Upper lobe of left lung (tissue), 6 donors: ENCODE data around the gene DMD. TPM values are rescaled to one million over a fixed set of nuclear protein-coding genes. Genes with fewer than 3 reads are reported as not detected.

Experiments
- ATAC-seq, 2 donors: fragments of 200-7000 bp; cut with Tn5 transposase; one replicate each; pipeline ENCODE4 v1.9.1; 2022; ENCODE audit warnings: mild to moderate bottlenecking in 2 of 2, moderate library complexity in 2 of 2; ENCODE audit not compliant: low FRiP score in 2 of 2
- DNase-seq, 2 donors: peaks; one replicate each; pipeline ENCODE4 v3.0.0-alpha.2; 2019 to 2020
- H3K27ac ChIP-seq, 4 donors: fragments of 200-600 bp; sonication (generic); one replicate each; pipeline ENCODE4 v1.5.1; 2016 to 2019
- H3K27me3 ChIP-seq, 4 donors: fragments of 200-600 bp; sonication (generic); one replicate each; pipeline ENCODE4 v1.5.1; 2017 to 2019
- H3K36me3 ChIP-seq, 4 donors: fragments of 200-600 bp; sonication (generic); one replicate each; pipeline ENCODE4 v1.5.1; 2016 to 2019
- H3K4me1 ChIP-seq, 4 donors: fragments of 200-600 bp; sonication (generic); one replicate each; pipeline ENCODE4 v1.5.1; 2018 to 2019
- H3K4me3 ChIP-seq, 4 donors: fragments of 200-600 bp; sonication (generic); one replicate each; pipeline ENCODE4 v1.5.1; 2017 to 2019; ENCODE audit warnings: mild to moderate bottlenecking in 2 of 4, moderate library complexity in 1 of 4
- H3K9me3 ChIP-seq, 4 donors: fragments of 200-600 bp; sonication (generic); one replicate each; pipeline ENCODE4 v1.5.1; 2018 to 2019
- CTCF ChIP-seq, 6 experiments: fragments of 450-650 bp in 4 of 6; fragments of 200-600 bp in 2 of 6; sonication (generic) in 2 of 6; IDR thresholded peaks; one replicate each; pipeline ENCODE4 v1.5.1; 2016 to 2019; ENCODE audit warnings: antibody characterized with exemption in 6 of 6
- EP300 ChIP-seq, 4 donors: sonication (generic); formaldehyde crosslinking; IDR thresholded peaks; one replicate each; pipeline ENCODE4 v1.5.1; 2017; ENCODE audit warnings: antibody characterized with exemption in 4 of 4, control low read depth in 2 of 4
- POLR2A ChIP-seq, 4 donors: fragments of 450-650 bp; IDR thresholded peaks; one replicate each; pipeline ENCODE4 v1.5.1; 2016 to 2017; ENCODE audit warnings: antibody characterized with exemption in 4 of 4, mild to moderate bottlenecking in 2 of 4
- POLR2AphosphoS5 ChIP-seq, 2 donors: sonication (generic); formaldehyde crosslinking; IDR thresholded peaks; one replicate each; pipeline ENCODE4 v1.5.1; 2017; ENCODE audit warnings: antibody characterized with exemption in 2 of 2
- WGBS, 2 donors: methylation state at CpG; one replicate each; pipeline ENCODE4 v1.1.5; 2017 to 2018; 5-methylcytosine and 5-hydroxymethylcytosine counted together
- total RNA-seq, 6 donors: library from RNA; depleted of rRNA in 4 of 6; stranded (reverse); fragments of >200 nt in 4 of 6; gene quantifications; one replicate each; pipeline versions ENCODE4 v1.1.0 to v1.2.1, GENCODE V29; 2016 to 2021
- donor health status: DM: no; HTN: no; CAD: no; lungs with moderate emphysema.
- donor health status: DM: no; HTN: yes; CAD: no; lungs with severe emphysema.

DMD gene
- total RNA-seq, 6 donors from 2014 or later, result 12.5 to 37.0 (median 24.0) TPM

GRCh38 chrX:32774966-32775365, 436.4 kb downstream of the DMD start:
- H3K4me3 ChIP-seq, result no peak overlapping the region

GRCh38 chrX:32749070-32749469, 462.3 kb downstream of the DMD start:
- Histone ChIP-seq H3K4me1 (no peaks in the 10 kb centered on the region), H3K27me3 (no peaks in the 10 kb centered on the region), H3K9me3 (no peaks in the 10 kb centered on the region), H3K4me3 (no peak overlapping the region), H3K27ac (no peak overlapping the region), H3K36me3 (no peaks in the 10 kb centered on the region)
- no peak for DNase-seq
- 23 to 45% methylated on average over 1 of the region's 1 CpG for WGBS, 2 donors
- no peak for ATAC-seq
- no peak for TF ChIP-seq POLR2AphosphoS5 (IDR thresholded peaks at IDR 0.05)
- TF ChIP-seq CTCF (IDR thresholded peaks at IDR 0.05), result no peak
- no peak for TF ChIP-seq EP300 (IDR thresholded peaks at IDR 0.05)
- no peak for TF ChIP-seq POLR2A (IDR thresholded peaks at IDR 0.05)

More at GRCh38 chrX:32774966-32775365, 436.4 kb downstream of the DMD start:
- no peaks in the 10 kb centered on the region for H3K4me1 ChIP-seq
- TF ChIP-seq POLR2AphosphoS5 (IDR thresholded peaks at IDR 0.05), result no peak
- TF ChIP-seq CTCF (IDR thresholded peaks at IDR 0.05), result no peak
- no peak for TF ChIP-seq POLR2A (IDR thresholded peaks at IDR 0.05)
- TF ChIP-seq EP300 (IDR thresholded peaks at IDR 0.05), result no peak
- no peak for ATAC-seq
- H3K27ac ChIP-seq, result no peak overlapping the region
- no peaks in the 10 kb centered on the region for H3K9me3 ChIP-seq
- no peaks in the 10 kb centered on the region for H3K27me3 ChIP-seq
- no peak for DNase-seq
- H3K36me3 ChIP-seq, result no peaks in the 10 kb centered on the region
- 81 to 87% methylated on average over 2 to 3 of the region's 3 CpGs for WGBS, 2 donors

GRCh38 chrX:32745323-32745722, 466.0 kb downstream of the DMD start:
- DNase-seq, result no peak
- no peak overlapping the region for H3K27ac ChIP-seq
- no peak overlapping the region for H3K4me3 ChIP-seq
- H3K4me1 ChIP-seq, result no peaks in the 10 kb centered on the region
- no peaks in the 10 kb centered on the region for H3K9me3 ChIP-seq
- 45 to 55% methylated on average over 2 of the region's 2 CpGs for WGBS, 2 donors
- H3K27me3 ChIP-seq, result no peaks in the 10 kb centered on the region
- TF ChIP-seq EP300 (IDR thresholded peaks at IDR 0.05) (no peak), POLR2AphosphoS5 (IDR thresholded peaks at IDR 0.05) (no peak), POLR2A (IDR thresholded peaks at IDR 0.05) (no peak), CTCF (IDR thresholded peaks at IDR 0.05) (no peak)
- ATAC-seq, result no peak
- H3K36me3 ChIP-seq, result no peaks in the 10 kb centered on the region

- 69 to 88% methylated on average over 1 of the region's 1 CpG for WGBS, 2 donors
These were observed 466.4 kb downstream of the DMD start for GRCh38 chrX:32744921-32745320.

More at GRCh38 chrX:32744921-32745320, 466.4 kb downstream of the DMD start:
- DNase-seq (no peak), ATAC-seq (no peak)
- no peak overlapping the region for H3K4me3 ChIP-seq
- no peaks in the 10 kb centered on the region for H3K9me3 ChIP-seq
- TF ChIP-seq POLR2AphosphoS5 (IDR thresholded peaks at IDR 0.05), result no peak
- no peak for TF ChIP-seq POLR2A (IDR thresholded peaks at IDR 0.05)
- no peak for TF ChIP-seq EP300 (IDR thresholded peaks at IDR 0.05)
- no peak for TF ChIP-seq CTCF (IDR thresholded peaks at IDR 0.05)
- H3K27ac ChIP-seq, result no peak overlapping the region
- no peaks in the 10 kb centered on the region for H3K36me3 ChIP-seq
- no peaks in the 10 kb centered on the region for H3K4me1 ChIP-seq
- no peaks in the 10 kb centered on the region for H3K27me3 ChIP-seq
